Esophagus (tissue), 2 donors: ENCODE measurements around the gene SKIL. TPM values are rescaled to one million over a fixed set of nuclear protein-coding genes. Genes with fewer than 3 reads are reported as not detected.

Source experiments
- H3K27ac ChIP-seq, 2 donors: one replicate each; pipeline ENCODE4 v1.5.1; 2013; ENCODE audit warnings: low read depth in 2 of 2, mild to moderate bottlenecking in 2 of 2, inconsistent platforms in 1 of 2, low read length in 1 of 2, moderate library complexity in 1 of 2
- H3K27me3 ChIP-seq, 2 donors: one replicate each; pipeline ENCODE4 v1.6.1; 2013; ENCODE audit warnings: low read length in 2 of 2, control low read depth in 1 of 2, mild to moderate bottlenecking in 1 of 2; ENCODE audit not compliant: insufficient read depth in 2 of 2, control insufficient read depth in 1 of 2
- H3K36me3 ChIP-seq, 2 donors: one replicate each; pipeline ENCODE4 v1.6.1; 2013; ENCODE audit warnings: low read length in 1 of 2; ENCODE audit not compliant: control insufficient read depth in 2 of 2, insufficient read depth in 2 of 2
- H3K4me1 ChIP-seq, 2 donors: one replicate each; pipeline ENCODE4 v1.6.1; 2013; ENCODE audit warnings: low read length in 1 of 2; ENCODE audit not compliant: control insufficient read depth in 2 of 2, insufficient read depth in 2 of 2
- H3K4me3 ChIP-seq, 2 donors: one replicate each; pipeline ENCODE4 v1.5.1; 2013; ENCODE audit warnings: low read length in 2 of 2, mild to moderate bottlenecking in 2 of 2, low read depth in 1 of 2, moderate library complexity in 1 of 2
- H3K9me3 ChIP-seq, 2 donors: one replicate each; pipeline ENCODE4 v1.6.1; 2013; ENCODE audit warnings: mild to moderate bottlenecking in 2 of 2, low read depth in 1 of 2, low read length in 1 of 2, moderate library complexity in 1 of 2; ENCODE audit not compliant: control insufficient read depth in 2 of 2, insufficient read depth in 1 of 2
- WGBS, 2 donors: extraction: QIAGEN DNeasy Blood & Tissue Kit; methylation state at CpG; one replicate each; pipeline ENCODE4 v1.1.7; 2013; 5-methylcytosine and 5-hydroxymethylcytosine counted together
- polyA plus RNA-seq, 2 donors: library from polyadenylated mRNA; stranded (reverse); fragments of 200-250 nt; gene quantifications; one replicate each; pipeline ENCODE4 v1.2.3, GENCODE V29; 2013
- donor health status: healthy with polysubstance abuse.
- donor health status: Bipolar disorder and iron deficiency.

The SKIL gene
- polyA plus RNA-seq, 2 donors: 5.1 to 9.5 TPM

DNA sequence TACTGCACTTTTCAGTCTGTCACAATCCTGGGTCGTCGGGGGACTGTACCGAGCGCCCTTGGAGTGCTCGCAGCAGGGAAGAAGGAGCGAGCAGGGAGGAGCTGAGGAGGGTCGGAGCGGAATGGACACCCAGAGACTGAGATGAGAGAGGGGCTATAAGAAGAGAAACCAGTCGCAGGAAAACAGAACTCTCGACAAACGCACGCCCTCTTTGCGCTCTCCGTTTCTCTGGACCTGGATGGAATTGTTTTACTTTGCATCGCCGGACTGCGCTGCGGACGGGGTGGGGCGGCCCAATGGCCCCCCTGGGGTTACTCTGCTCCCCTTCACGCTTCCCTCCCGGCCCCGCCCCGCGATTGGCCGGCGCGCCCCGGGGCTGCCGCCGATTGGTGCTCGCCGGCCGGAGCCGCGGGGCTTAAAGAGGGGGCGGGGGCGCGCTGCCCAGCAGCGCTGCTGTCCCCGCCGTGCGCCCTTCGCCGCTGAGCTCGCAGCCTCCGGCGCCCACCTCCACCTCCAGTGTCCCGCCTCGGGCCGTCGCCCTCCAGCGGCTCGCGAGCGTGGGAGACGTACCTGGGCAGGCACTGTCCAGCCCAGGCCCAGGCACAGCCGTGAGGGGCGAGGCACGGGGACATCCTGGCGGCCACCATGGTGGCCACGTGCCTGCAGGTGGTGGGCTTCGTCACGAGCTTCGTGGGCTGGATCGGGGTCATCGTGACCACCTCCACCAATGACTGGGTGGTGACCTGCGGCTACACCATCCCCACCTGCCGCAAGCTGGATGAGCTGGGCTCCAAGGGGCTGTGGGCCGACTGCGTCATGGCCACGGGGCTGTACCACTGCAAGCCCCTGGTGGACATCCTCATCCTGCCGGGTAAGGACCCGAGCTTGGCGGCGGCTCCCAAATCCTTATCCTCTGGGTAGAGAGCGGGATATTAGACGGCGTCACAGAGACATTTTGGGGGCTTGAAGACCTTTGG, 61.2 kb downstream of the SKIL start, which contains the start of gene CLDN11:
Gene CLDN11, plus strand, starts transcription at position 447 of the 977 bp plus-strand sequence. Its CDS starts 199 bp downstream, at position 646.
- H3K36me3 ChIP-seq: no peaks in the 10 kb centered on the region
- peaks cover 6 to 11% of the 10 kb centered on the region in 2 donors for H3K4me1 ChIP-seq
- peak within 1 kb of the TSS; percentile 24 to 62 for H3K27ac ChIP-seq
- peaks cover 0 to 3% of the 10 kb centered on the region in 2 donors for H3K27me3 ChIP-seq
- 5 to 6% methylated on average over 70 to 79 of the region's 79 CpGs for WGBS, 2 donors
- peaks cover 0 to 2% of the 10 kb centered on the region in 2 donors for H3K9me3 ChIP-seq
- peak within 1 kb of the TSS; percentile 27 to 53 for H3K4me3 ChIP-seq

GRCh38 chr3:170419557-170420087, 62.1 kb downstream of the SKIL start:
- WGBS, 2 donors: 9 to 10% methylated on average over 58 of the region's 58 CpGs
- Histone ChIP-seq H3K27me3 (peaks cover 0 to 3% of the 10 kb centered on the region in 2 donors), H3K36me3 (no peaks in the 10 kb centered on the region), H3K9me3 (peaks cover 0 to 2% of the 10 kb centered on the region in 2 donors), H3K27ac (peak overlapping the region; percentile 24 to 62), H3K4me1 (peaks cover 6 to 11% of the 10 kb centered on the region in 2 donors), H3K4me3 (peak overlapping the region; percentile 19 to 53)

DNA sequence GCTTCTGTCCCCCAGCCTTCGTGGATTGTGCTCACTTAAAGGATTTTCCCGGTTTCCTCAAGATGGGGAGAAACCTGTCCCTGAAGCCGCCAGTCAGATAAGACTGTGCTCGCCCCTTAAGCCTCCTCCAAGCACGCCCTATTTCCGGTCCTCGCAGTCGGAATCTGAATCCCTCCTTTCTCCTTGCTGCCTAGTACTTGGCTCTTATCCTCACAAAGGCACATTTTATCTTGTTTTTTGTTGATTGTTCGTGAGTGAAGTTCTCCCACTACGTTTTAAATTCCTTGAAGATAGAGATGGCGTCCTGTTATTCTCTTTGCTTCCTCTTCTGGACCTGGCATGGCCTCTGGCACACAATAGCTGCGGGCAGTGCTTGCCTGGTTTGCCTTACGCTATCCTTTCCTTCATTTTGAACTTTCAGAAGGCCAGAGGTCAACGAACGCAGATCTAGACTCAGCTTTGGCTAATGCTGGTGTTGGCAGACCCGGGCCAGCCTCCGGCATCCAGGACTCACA, 62.8 kb downstream of the SKIL start:
- Histone ChIP-seq H3K4me3 (peak overlapping the region in 1 of 2 donors; percentile 19), H3K36me3 (no peaks in the 10 kb centered on the region), H3K4me1 (peaks cover 6 to 11% of the 10 kb centered on the region in 2 donors), H3K9me3 (peaks cover 0 to 2% of the 10 kb centered on the region in 2 donors), H3K27me3 (peaks cover 0 to 3% of the 10 kb centered on the region in 2 donors), H3K27ac (peak overlapping the region; percentile 17 to 62)
- 58 to 62% methylated on average over 17 of the region's 17 CpGs for WGBS, 2 donors

GRCh38 chr3:170421111-170421641, 63.7 kb downstream of the SKIL start:
- Histone ChIP-seq H3K27me3 (peaks cover 0 to 3% of the 10 kb centered on the region in 2 donors), H3K36me3 (no peaks in the 10 kb centered on the region), H3K4me3 (peak overlapping the region in 1 of 2 donors; percentile 3), H3K27ac (peak overlapping the region in 1 of 2 donors; percentile 27), H3K9me3 (peaks cover 0 to 2% of the 10 kb centered on the region in 2 donors), H3K4me1 (peaks cover 6 to 11% of the 10 kb centered on the region in 2 donors)
- 62 to 71% methylated on average over 12 of the region's 12 CpGs for WGBS, 2 donors

- H3K27me3 ChIP-seq: peaks cover 0 to 3% of the 10 kb centered on the region in 2 donors
- no peak overlapping the region for H3K27ac ChIP-seq
- no peak overlapping the region for H3K4me3 ChIP-seq
- H3K9me3 ChIP-seq: peaks cover 0 to 2% of the 10 kb centered on the region in 2 donors
- no peaks in the 10 kb centered on the region for H3K36me3 ChIP-seq
- WGBS, 2 donors: 70 to 84% methylated on average over 2 of the region's 2 CpGs
- peaks cover 6 to 11% of the 10 kb centered on the region in 2 donors for H3K4me1 ChIP-seq
Observed at GRCh38 chr3:170421758-170422157, 64.2 kb downstream of the SKIL start.

GRCh38 chr3:170423001-170423615, 65.6 kb downstream of the SKIL start:
- WGBS, 2 donors: 87 to 97% methylated on average over 8 of the region's 8 CpGs
- no peak overlapping the region for H3K4me3 ChIP-seq

GRCh38 chr3:170424879-170425278, 67.4 kb downstream of the SKIL start:
- Histone ChIP-seq H3K4me3 (no peak overlapping the region), H3K27ac (no peak overlapping the region), H3K36me3 (no peaks in the 10 kb centered on the region), H3K27me3 (no peaks in the 10 kb centered on the region), H3K9me3 (no peaks in the 10 kb centered on the region), H3K4me1 (peaks cover 0 to under 1% of the 10 kb centered on the region in 2 donors)
- 78 to 80% methylated on average over 8 of the region's 8 CpGs for WGBS, 2 donors

More at GRCh38 chr3:170423001-170423615, 65.6 kb downstream of the SKIL start:
- Histone ChIP-seq H3K4me1 (peaks cover 6 to 11% of the 10 kb centered on the region in 2 donors), H3K36me3 (no peaks in the 10 kb centered on the region), H3K27ac (no peak overlapping the region), H3K9me3 (peaks cover 0 to 2% of the 10 kb centered on the region in 2 donors), H3K27me3 (no peaks in the 10 kb centered on the region)

DNA sequence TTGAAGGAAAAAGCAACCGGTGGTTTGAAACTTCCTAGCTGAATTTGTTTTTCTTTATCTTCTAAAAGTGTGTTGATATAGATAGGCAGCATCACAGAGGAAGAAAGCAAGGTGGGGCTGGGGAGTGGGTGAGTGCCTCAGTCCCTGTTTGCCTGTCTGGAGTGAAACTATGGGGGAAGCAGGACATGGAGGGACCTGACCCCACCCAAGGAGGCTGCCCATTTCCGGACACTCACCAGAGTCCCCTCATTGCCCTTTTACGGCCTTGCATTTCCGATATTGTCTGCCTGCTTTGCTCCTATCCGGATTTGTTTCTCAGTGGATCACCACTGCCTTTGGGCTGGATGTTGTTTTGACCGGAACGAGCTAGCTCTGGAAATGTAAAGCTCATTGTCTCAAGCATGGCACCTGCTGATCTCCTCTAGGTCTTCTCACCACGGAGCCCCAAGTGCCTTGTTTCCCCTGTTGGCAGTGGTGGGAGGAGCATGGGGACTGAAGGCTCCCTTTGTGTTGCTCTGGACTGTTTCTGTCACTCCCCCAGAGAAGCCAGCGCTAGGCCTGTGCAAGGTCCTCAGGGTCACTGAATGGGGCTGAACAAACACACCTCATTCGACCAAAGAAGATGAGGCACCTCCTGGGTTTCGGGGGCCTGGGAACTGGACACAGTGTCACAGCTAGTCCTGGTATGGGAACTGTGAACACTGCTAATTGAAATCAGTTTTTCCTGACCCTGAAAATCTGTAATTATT, 68.2 kb downstream of the SKIL start:
- Histone ChIP-seq H3K4me1 (no peaks in the 10 kb centered on the region), H3K27ac (no peak overlapping the region), H3K27me3 (no peaks in the 10 kb centered on the region), H3K36me3 (no peaks in the 10 kb centered on the region), H3K4me3 (no peak overlapping the region), H3K9me3 (no peaks in the 10 kb centered on the region)
- WGBS, 2 donors: 69 to 70% methylated on average over 11 of the region's 11 CpGs
